Measurements from ENCODE around the gene PDE1C. TPM values are rescaled to one million over a fixed set of nuclear protein-coding genes. Genes with fewer than 3 reads are reported as not detected.

Gene PDE1C
- polyA plus RNA-seq, 1 of the 3 experiments (the other 2 are of a cell fraction) = 4.6 TPM

DNA sequence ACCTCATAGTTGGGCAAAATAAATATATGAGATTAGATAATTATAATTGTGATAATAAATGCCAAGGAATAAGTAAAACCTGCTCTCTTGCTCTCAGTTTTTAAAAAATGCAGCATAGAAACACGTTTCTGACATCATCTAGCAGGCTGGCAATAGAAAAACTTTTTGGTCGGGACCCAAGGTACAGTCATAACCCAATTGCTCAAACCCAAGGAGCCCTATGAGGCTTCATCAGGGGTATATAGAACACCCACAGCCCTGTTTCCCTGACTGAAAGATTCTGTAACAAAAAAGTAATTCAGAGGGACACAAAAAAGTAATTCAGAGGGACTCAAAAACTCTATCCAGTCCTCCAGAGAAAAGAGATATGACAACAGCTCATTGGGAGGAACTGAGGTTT lies 3.8 kb downstream of the PDE1C start:
- no peaks in the 10 kb centered on the region for H3K79me2 ChIP-seq (ENCODE audit: insufficient read depth)

DNA sequence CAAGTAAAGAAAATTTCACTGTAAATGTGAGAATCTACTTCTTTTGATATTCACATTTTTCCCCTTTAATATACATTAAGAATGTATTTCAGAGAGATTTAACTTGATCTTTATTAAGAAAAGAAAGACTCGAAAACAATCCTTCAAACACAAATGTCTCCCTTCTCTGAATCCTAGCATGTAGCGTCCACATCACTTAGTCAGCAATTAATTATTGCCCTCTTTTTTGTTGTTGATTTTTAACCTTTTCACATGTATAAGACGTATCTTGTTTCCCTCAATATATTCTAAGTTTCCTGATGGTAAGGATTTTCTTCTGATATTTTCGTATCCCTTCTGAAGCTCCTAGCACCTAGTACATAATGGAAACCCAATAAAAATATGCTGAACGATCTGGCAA lies 6.6 kb downstream of the PDE1C start:
- no peak overlapping the region for H3K27ac ChIP-seq (ENCODE audit: low read depth in 2 of 2, low read length in 1 of 2)
- H3F3A ChIP-seq (replicated peaks; ENCODE audit: insufficient read depth) = no peaks in the 10 kb centered on the region
- no peaks in the 10 kb centered on the region for H3K9me3 ChIP-seq
- H3K9ac ChIP-seq = no peak overlapping the region
- peaks cover 0 to 10% of the 10 kb centered on the region in 2 experiments; a peak in 3 of 4 replicates for H3K4me1 ChIP-seq (ENCODE audit: control insufficient read depth in 1 of 2, insufficient read depth in 2 of 2, low read depth in 1 of 2, low read length in 1 of 2)
- no peak overlapping the region for H3K4me3 ChIP-seq (ENCODE audit: low read depth in 2 of 2, low read length in 1 of 2)
- peaks cover 26% of the 10 kb centered on the region; the same call in 1 of the 2 replicates for H3K27me3 ChIP-seq (ENCODE audit: insufficient read depth)
- H3K79me2 ChIP-seq (ENCODE audit: insufficient read depth) = no peaks in the 10 kb centered on the region
- CTCF ChIA-PET = interaction anchor here (0.8 to 1.5 kb wide), 3 partner anchors 22 to 929 kb away, joined by 3 to 7 read pairs (median 5); no protein-coding TSS in a partner anchor
- TF ChIP-seq FOXJ3 (CRISPR knock-in tag; IDR thresholded peaks at IDR 0.05) = no peak
- TF ChIP-seq, protein P1, sequence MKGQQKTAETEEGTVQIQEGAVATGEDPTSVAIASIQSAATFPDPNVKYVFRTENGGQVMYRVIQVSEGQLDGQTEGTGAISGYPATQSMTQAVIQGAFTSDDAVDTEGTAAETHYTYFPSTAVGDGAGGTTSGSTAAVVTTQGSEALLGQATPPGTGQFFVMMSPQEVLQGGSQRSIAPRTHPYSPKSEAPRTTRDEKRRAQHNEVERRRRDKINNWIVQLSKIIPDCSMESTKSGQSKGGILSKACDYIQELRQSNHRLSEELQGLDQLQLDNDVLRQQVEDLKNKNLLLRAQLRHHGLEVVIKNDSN (IDR thresholded peaks at IDR 0.05; ENCODE audit: borderline replicate concordance, low read depth) = no peak
- TF ChIP-seq, protein P2, sequence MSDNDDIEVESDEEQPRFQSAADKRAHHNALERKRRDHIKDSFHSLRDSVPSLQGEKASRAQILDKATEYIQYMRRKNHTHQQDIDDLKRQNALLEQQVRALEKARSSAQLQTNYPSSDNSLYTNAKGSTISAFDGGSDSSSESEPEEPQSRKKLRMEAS (IDR thresholded peaks at IDR 0.05; ENCODE audit: low read depth) = no peak
- TF ChIP-seq FOXM1 (IDR thresholded peaks at IDR 0.05; ENCODE audit: low read depth) = no peak
- no peak for TF ChIP-seq POLR2AphosphoS5 (IDR thresholded peaks at IDR 0.05; ENCODE audit: low read depth, low read length)
- TF ChIP-seq RFX5 (IDR thresholded peaks at IDR 0.05; ENCODE audit: low read length) = no peak
- TF ChIP-seq MEF2A (IDR thresholded peaks at IDR 0.05; ENCODE audit: borderline replicate concordance, low read depth) = no peak
- no peak for TF ChIP-seq RXRA (IDR thresholded peaks at IDR 0.05; ENCODE audit: borderline replicate concordance, low read depth)
- TF ChIP-seq, protein P3, sequence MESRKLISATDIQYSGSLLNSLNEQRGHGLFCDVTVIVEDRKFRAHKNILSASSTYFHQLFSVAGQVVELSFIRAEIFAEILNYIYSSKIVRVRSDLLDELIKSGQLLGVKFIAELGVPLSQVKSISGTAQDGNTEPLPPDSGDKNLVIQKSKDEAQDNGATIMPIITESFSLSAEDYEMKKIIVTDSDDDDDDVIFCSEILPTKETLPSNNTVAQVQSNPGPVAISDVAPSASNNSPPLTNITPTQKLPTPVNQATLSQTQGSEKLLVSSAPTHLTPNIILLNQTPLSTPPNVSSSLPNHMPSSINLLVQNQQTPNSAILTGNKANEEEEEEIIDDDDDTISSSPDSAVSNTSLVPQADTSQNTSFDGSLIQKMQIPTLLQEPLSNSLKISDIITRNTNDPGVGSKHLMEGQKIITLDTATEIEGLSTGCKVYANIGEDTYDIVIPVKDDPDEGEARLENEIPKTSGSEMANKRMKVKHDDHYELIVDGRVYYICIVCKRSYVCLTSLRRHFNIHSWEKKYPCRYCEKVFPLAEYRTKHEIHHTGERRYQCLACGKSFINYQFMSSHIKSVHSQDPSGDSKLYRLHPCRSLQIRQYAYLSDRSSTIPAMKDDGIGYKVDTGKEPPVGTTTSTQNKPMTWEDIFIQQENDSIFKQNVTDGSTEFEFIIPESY (IDR thresholded peaks at IDR 0.05; ENCODE audit: borderline replicate concordance, low read depth) = no peak
- TF ChIP-seq SIN3A (IDR thresholded peaks at IDR 0.05; ENCODE audit: borderline replicate concordance, low read depth, low read length) = no peak
- TF ChIP-seq JUND (IDR thresholded peaks at IDR 0.05) = no peak
- no peak overlapping the region for H2AFZ ChIP-seq (ENCODE audit: low read depth)
- no peaks in the 10 kb centered on the region for H4K20me1 ChIP-seq (ENCODE audit: insufficient read depth)
- no peaks in the 10 kb centered on the region for H3K36me3 ChIP-seq (replicated peaks in 1 of 2; ENCODE audit: control insufficient read depth in 1 of 2, insufficient read depth in 2 of 2, low read length in 1 of 2)
- no peak overlapping the region for H3K4me2 ChIP-seq
- DNase-seq = no peak
- POLR2A ChIA-PET = no interaction called here
- WGBS (ENCODE audit: low lambda C conversion rate) = 20% methylated on average over 5 of the region's 5 CpGs
- H3K9me2 ChIP-seq = no peaks in the 10 kb centered on the region

More for the DNA sequence above, 3.8 kb downstream of the PDE1C start:
- H3K27ac ChIP-seq (ENCODE audit: low read depth in 2 of 2, low read length in 1 of 2) = no peak overlapping the region
- 14% methylated on average over 2 of the region's 2 CpGs for WGBS (ENCODE audit: low lambda C conversion rate)
- no peaks in the 10 kb centered on the region for H3F3A ChIP-seq (replicated peaks; ENCODE audit: insufficient read depth)
- CTCF ChIA-PET = interaction anchor here (1.2 kb wide), 1 partner anchor 8 kb away, joined by 4 read pairs; no protein-coding TSS in a partner anchor
- no peaks in the 10 kb centered on the region; a peak in 2 of 4 replicates for H3K4me1 ChIP-seq (ENCODE audit: control insufficient read depth in 1 of 2, insufficient read depth in 2 of 2, low read depth in 1 of 2, low read length in 1 of 2)
- no peaks in the 10 kb centered on the region for H3K9me2 ChIP-seq
- TF ChIP-seq NFIC (IDR thresholded peaks at IDR 0.05; ENCODE audit: borderline replicate concordance) (no peak), NRF1 (IDR thresholded peaks at IDR 0.05; ENCODE audit: low read depth, low read length) (no peak)
- TF ChIP-seq, protein P1 (IDR thresholded peaks at IDR 0.05; ENCODE audit: borderline replicate concordance, low read depth) = no peak
- TF ChIP-seq, protein P4, sequence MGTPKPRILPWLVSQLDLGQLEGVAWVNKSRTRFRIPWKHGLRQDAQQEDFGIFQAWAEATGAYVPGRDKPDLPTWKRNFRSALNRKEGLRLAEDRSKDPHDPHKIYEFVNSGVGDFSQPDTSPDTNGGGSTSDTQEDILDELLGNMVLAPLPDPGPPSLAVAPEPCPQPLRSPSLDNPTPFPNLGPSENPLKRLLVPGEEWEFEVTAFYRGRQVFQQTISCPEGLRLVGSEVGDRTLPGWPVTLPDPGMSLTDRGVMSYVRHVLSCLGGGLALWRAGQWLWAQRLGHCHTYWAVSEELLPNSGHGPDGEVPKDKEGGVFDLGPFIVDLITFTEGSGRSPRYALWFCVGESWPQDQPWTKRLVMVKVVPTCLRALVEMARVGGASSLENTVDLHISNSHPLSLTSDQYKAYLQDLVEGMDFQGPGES (IDR thresholded peaks at IDR 0.05; ENCODE audit: low read depth, low read length) = no peak
- H3K27me3 ChIP-seq (ENCODE audit: insufficient read depth) = peaks cover 43% of the 10 kb centered on the region; the same call in 1 of the 2 replicates
- no peak overlapping the region for H3K9ac ChIP-seq
- H3K4me3 ChIP-seq (ENCODE audit: low read depth in 2 of 2, low read length in 1 of 2) = no peak overlapping the region
- no peak overlapping the region for H3K4me2 ChIP-seq
- no peak overlapping the region for H2AFZ ChIP-seq (ENCODE audit: low read depth)
- H4K20me1 ChIP-seq (ENCODE audit: insufficient read depth) = no peaks in the 10 kb centered on the region
- POLR2A ChIA-PET = interaction anchor here (0.6 kb wide), 1 partner anchor 10 kb away, joined by 3 read pairs; no protein-coding TSS in a partner anchor
- DNase-seq = no peak
- H3K9me3 ChIP-seq = no peaks in the 10 kb centered on the region
- H3K36me3 ChIP-seq (replicated peaks in 1 of 2; ENCODE audit: control insufficient read depth in 1 of 2, insufficient read depth in 2 of 2, low read length in 1 of 2) = no peaks in the 10 kb centered on the region

All from SK-N-SH (cell line).